ENCODE results near the gene MIER3.
A peak's percentile ranks its signal among the peaks of the same experiment; 100 is the strongest.

Gene MIER3

DNA sequence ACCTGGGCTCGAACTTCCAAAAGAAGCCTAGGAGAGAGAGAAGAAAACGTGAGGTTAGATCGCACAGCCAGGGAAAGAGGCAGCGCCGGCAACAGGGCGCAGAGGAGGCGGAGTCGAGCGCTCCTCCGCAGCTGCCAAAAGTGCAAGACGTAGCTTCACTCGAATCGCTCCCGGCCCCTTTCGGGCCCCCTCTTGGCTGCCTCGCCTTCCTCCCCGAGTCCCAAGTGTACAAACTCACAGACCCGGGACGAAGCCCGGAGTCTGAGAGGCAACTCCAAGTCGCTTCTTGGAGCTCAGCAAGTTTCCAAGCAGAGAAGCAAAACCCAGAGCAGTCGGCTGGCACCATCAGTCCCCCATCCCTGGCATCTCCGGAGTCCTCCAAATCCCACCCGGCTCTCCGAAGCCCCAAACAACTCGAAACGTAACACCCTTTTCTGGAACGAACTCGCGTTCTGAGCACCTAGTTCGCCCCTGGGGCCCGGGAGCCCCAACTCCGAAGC lies 1.2 kb downstream of the MIER3 start:
- Histone ChIP-seq H3K27ac (ENCODE audit: insufficient read depth in 1 of 2, low read depth in 1 of 2, low read length in 2 of 2, poor library complexity in 1 of 2, severe bottlenecking in 2 of 2) (peak overlapping the region in 1 of 2 experiments; percentile 68), H3K9me3 (ENCODE audit: control extremely low read depth in 1 of 5, control insufficient read depth in 4 of 5, insufficient read depth in 2 of 5, low read depth in 1 of 5, low read length in 4 of 5) (no peaks in the 10 kb centered on the region), H3K36me3 (ENCODE audit: control insufficient read depth in 4 of 4, insufficient read depth in 4 of 4, low read length in 3 of 4) (peaks cover 2 to 16% (median 11%) of the 10 kb centered on the region in 4 experiments), H3K4me3 (ENCODE audit: control insufficient read depth in 1 of 7, extremely low read depth in 1 of 7, insufficient read depth in 4 of 7, low read depth in 2 of 7, low read length in 6 of 7) (peak overlapping the region; percentile 66 to 93 (median 86)), H3K27me3 (replicated peaks in 2 of 5; ENCODE audit: control insufficient read depth in 4 of 5, insufficient read depth in 5 of 5, low read length in 4 of 5) (peaks cover 0 to 2% (median 0%) of the 10 kb centered on the region in 5 experiments), H3K4me1 (ENCODE audit: control extremely low read depth in 1 of 4, control insufficient read depth in 4 of 4, insufficient read depth in 4 of 4, low read length in 3 of 4) (peaks cover 4 to 21% (median 13%) of the 10 kb centered on the region in 4 experiments)
- DNase-seq = peak; percentile 45 to 68 (median 57)
- POLR2A ChIA-PET = no interaction called here
- CTCF ChIA-PET = interaction anchor here (0.8 to 2.1 kb wide), 10 partner anchors 11 to 273 kb away, joined by 3 to 14 read pairs (median 3); partner anchors contain the start of gene GPBP1
- 0% methylated on average over 31 of the region's 33 CpGs for WGBS (ENCODE audit: insufficient coverage)

DNA sequence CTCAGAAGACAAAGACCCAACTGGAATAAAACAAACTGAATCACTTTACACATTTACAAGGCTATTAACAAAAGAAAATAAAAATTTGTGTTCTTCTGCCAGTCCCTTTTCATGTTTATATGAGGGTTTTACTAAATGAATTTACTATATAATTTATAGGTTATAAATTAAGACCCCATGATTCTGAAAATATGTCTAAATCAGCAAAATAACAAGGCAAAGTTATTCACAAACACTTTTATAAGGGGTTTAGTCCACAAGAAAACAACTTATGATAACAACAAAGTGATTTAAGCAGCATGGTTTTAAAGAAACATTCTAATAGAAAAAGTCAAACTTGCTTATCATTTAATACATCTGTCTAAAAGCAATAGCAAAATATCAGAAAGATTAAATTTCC lies 4.9 kb downstream of the MIER3 start:
- Histone ChIP-seq H3K4me1 (ENCODE audit: control extremely low read depth in 1 of 4, control insufficient read depth in 4 of 4, insufficient read depth in 4 of 4, low read length in 3 of 4) (peaks cover 2 to 15% (median 8%) of the 10 kb centered on the region in 4 experiments), H3K9me3 (ENCODE audit: control extremely low read depth in 1 of 5, control insufficient read depth in 4 of 5, insufficient read depth in 2 of 5, low read depth in 1 of 5, low read length in 4 of 5) (no peaks in the 10 kb centered on the region), H3K4me3 (ENCODE audit: control insufficient read depth in 1 of 7, extremely low read depth in 1 of 7, insufficient read depth in 4 of 7, low read depth in 2 of 7, low read length in 6 of 7) (no peak overlapping the region), H3K36me3 (ENCODE audit: control insufficient read depth in 4 of 4, insufficient read depth in 4 of 4, low read length in 3 of 4) (peaks cover 5 to 42% (median 23%) of the 10 kb centered on the region in 4 experiments), H3K27me3 (replicated peaks in 2 of 5; ENCODE audit: control insufficient read depth in 4 of 5, insufficient read depth in 5 of 5, low read length in 4 of 5) (no peaks in the 10 kb centered on the region), H3K27ac (ENCODE audit: insufficient read depth in 1 of 2, low read depth in 1 of 2, low read length in 2 of 2, poor library complexity in 1 of 2, severe bottlenecking in 2 of 2) (no peak overlapping the region)
- no peak for DNase-seq
- ChIA-PET POLR2A (interaction anchor here (0.5 kb wide), 1 partner anchor 24 kb away, joined by 3 read pairs; no protein-coding TSS in a partner anchor), CTCF (no interaction called here)

DNA sequence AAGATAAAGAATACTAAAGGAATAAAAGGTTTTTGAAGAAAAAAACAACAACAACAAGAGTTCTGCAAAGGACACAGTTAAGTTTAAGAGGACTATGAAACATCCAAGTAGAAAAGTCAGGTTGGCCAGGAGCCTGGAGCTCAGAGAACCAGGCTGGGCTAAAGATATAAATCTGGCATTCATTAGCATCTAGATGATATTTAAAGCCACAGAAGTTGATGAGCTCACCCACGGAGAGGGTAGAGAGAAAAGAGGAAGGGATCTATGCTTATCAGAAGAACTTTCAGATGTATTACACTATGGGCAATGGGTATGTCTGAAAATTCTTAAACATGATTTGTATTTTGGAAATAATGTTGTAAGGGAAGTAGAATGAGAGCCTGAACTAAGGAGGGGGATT lies 9.9 kb downstream of the MIER3 start:
- 44% methylated on average over 1 of the region's 1 CpG for WGBS (ENCODE audit: insufficient coverage)
- POLR2A ChIA-PET = no interaction called here
- Histone ChIP-seq H3K27me3 (replicated peaks in 2 of 5; ENCODE audit: control insufficient read depth in 4 of 5, insufficient read depth in 5 of 5, low read length in 4 of 5) (no peaks in the 10 kb centered on the region), H3K27ac (ENCODE audit: insufficient read depth in 1 of 2, low read depth in 1 of 2, low read length in 2 of 2, poor library complexity in 1 of 2, severe bottlenecking in 2 of 2) (no peak overlapping the region), H3K36me3 (ENCODE audit: control insufficient read depth in 4 of 4, insufficient read depth in 4 of 4, low read length in 3 of 4) (peaks cover 10 to 79% (median 47%) of the 10 kb centered on the region in 4 experiments), H3K4me1 (ENCODE audit: control extremely low read depth in 1 of 4, control insufficient read depth in 4 of 4, insufficient read depth in 4 of 4, low read length in 3 of 4) (no peaks in the 10 kb centered on the region), H3K9me3 (ENCODE audit: control extremely low read depth in 1 of 5, control insufficient read depth in 4 of 5, insufficient read depth in 2 of 5, low read depth in 1 of 5, low read length in 4 of 5) (no peaks in the 10 kb centered on the region), H3K4me3 (ENCODE audit: control insufficient read depth in 1 of 7, extremely low read depth in 1 of 7, insufficient read depth in 4 of 7, low read depth in 2 of 7, low read length in 6 of 7) (no peak overlapping the region)
- no peak for DNase-seq
- CTCF ChIA-PET = interaction anchor here (0.6 kb wide), 1 partner anchor 25 kb away, joined by 3 read pairs; no protein-coding TSS in a partner anchor

- Histone ChIP-seq H3K9me3 (ENCODE audit: control extremely low read depth in 1 of 5, control insufficient read depth in 4 of 5, insufficient read depth in 2 of 5, low read depth in 1 of 5, low read length in 4 of 5) (no peaks in the 10 kb centered on the region), H3K27ac (ENCODE audit: insufficient read depth in 1 of 2, low read depth in 1 of 2, low read length in 2 of 2, poor library complexity in 1 of 2, severe bottlenecking in 2 of 2) (no peak overlapping the region), H3K36me3 (ENCODE audit: control insufficient read depth in 4 of 4, insufficient read depth in 4 of 4, low read length in 3 of 4) (peaks cover 15 to 83% (median 52%) of the 10 kb centered on the region in 4 experiments), H3K4me3 (ENCODE audit: control insufficient read depth in 1 of 7, extremely low read depth in 1 of 7, insufficient read depth in 4 of 7, low read depth in 2 of 7, low read length in 6 of 7) (no peak overlapping the region), H3K27me3 (replicated peaks in 2 of 5; ENCODE audit: control insufficient read depth in 4 of 5, insufficient read depth in 5 of 5, low read length in 4 of 5) (no peaks in the 10 kb centered on the region), H3K4me1 (ENCODE audit: control extremely low read depth in 1 of 4, control insufficient read depth in 4 of 4, insufficient read depth in 4 of 4, low read length in 3 of 4) (no peaks in the 10 kb centered on the region)
- DNase-seq = no peak
- POLR2A ChIA-PET = no interaction called here
- CTCF ChIA-PET = interaction anchor here (0.8 kb wide), 1 partner anchor 198 kb away, joined by 3 read pairs; no protein-coding TSS in a partner anchor
- 44% methylated on average over 1 of the region's 1 CpG for WGBS (ENCODE audit: insufficient coverage)
These were observed 13.1 kb downstream of the MIER3 start for GRCh38 chr5:56938858-56939257.

DNA sequence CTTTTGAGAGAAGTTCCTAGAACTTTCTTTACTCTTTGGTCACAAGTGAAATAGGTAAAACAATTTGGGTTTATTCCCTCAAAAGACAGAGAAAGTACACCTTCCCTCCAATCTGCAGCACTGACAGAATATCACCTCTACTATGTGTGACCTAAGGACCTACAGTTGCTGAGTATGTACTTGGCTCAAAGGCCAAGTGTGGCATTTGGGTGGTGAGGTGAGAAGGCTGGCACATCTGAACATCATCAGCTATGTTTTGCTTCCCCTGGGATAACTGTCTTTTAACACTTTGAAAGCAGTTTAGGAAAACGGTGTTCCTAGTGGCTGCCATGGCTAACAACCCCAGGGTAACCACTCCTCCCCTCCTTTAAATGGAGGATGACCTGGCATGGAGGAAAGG lies 17.6 kb downstream of the MIER3 start:
- Histone ChIP-seq H3K27me3 (replicated peaks in 2 of 5; ENCODE audit: control insufficient read depth in 4 of 5, insufficient read depth in 5 of 5, low read length in 4 of 5) (no peaks in the 10 kb centered on the region), H3K27ac (ENCODE audit: insufficient read depth in 1 of 2, low read depth in 1 of 2, low read length in 2 of 2, poor library complexity in 1 of 2, severe bottlenecking in 2 of 2) (no peak overlapping the region), H3K4me1 (ENCODE audit: control extremely low read depth in 1 of 4, control insufficient read depth in 4 of 4, insufficient read depth in 4 of 4, low read length in 3 of 4) (no peaks in the 10 kb centered on the region), H3K36me3 (ENCODE audit: control insufficient read depth in 4 of 4, insufficient read depth in 4 of 4, low read length in 3 of 4) (peaks cover 17 to 85% (median 46%) of the 10 kb centered on the region in 4 experiments), H3K4me3 (ENCODE audit: control insufficient read depth in 1 of 7, extremely low read depth in 1 of 7, insufficient read depth in 4 of 7, low read depth in 2 of 7, low read length in 6 of 7) (no peak overlapping the region), H3K9me3 (ENCODE audit: control extremely low read depth in 1 of 5, control insufficient read depth in 4 of 5, insufficient read depth in 2 of 5, low read depth in 1 of 5, low read length in 4 of 5) (no peaks in the 10 kb centered on the region)
- ChIA-PET CTCF (no interaction called here), POLR2A (no interaction called here)
- no CpG with 5 or more reads among the region's 1 CpG for WGBS (ENCODE audit: insufficient coverage)
- DNase-seq = no peak

DNA sequence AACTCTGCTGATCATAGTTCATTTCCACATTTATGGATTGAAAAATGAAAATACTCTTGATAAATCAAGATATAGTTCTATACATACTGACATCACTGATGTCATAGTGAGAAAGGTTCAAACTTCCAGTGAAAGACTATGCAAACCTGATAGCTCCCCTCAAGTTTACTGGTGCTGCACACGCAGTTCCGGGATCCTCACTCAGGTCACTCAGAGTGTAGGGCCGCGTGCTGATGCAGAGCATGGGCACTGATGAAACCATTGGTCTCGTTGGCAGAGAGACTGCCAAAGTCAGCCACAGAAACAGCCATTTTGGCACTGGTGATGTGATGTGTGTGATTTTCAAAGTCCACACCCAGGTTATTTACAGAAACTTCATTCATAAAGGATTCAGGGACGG lies 29.0 kb downstream of the MIER3 start:
- DNase-seq = no peak
- peaks cover 0 to 2% (median 0%) of the 10 kb centered on the region in 4 experiments for H3K4me1 ChIP-seq (ENCODE audit: control extremely low read depth in 1 of 4, control insufficient read depth in 4 of 4, insufficient read depth in 4 of 4, low read length in 3 of 4)
- no peaks in the 10 kb centered on the region for H3K9me3 ChIP-seq (ENCODE audit: control extremely low read depth in 1 of 5, control insufficient read depth in 4 of 5, insufficient read depth in 2 of 5, low read depth in 1 of 5, low read length in 4 of 5)
- no peaks in the 10 kb centered on the region for H3K27me3 ChIP-seq (replicated peaks in 2 of 5; ENCODE audit: control insufficient read depth in 4 of 5, insufficient read depth in 5 of 5, low read length in 4 of 5)
- H3K4me3 ChIP-seq (ENCODE audit: control insufficient read depth in 1 of 7, extremely low read depth in 1 of 7, insufficient read depth in 4 of 7, low read depth in 2 of 7, low read length in 6 of 7) = no peak overlapping the region
- CTCF ChIA-PET = interaction anchor here (1.4 to 2.6 kb wide), 4 partner anchors 12 to 215 kb away, joined by 3 to 6 read pairs (median 4); no protein-coding TSS in a partner anchor
- POLR2A ChIA-PET = no interaction called here
- WGBS (ENCODE audit: insufficient coverage) = 100% methylated on average over 4 of the region's 6 CpGs
- H3K27ac ChIP-seq (ENCODE audit: insufficient read depth in 1 of 2, low read depth in 1 of 2, low read length in 2 of 2, poor library complexity in 1 of 2, severe bottlenecking in 2 of 2) = no peak overlapping the region
- H3K36me3 ChIP-seq (ENCODE audit: control insufficient read depth in 4 of 4, insufficient read depth in 4 of 4, low read length in 3 of 4) = peaks cover 20 to 68% (median 43%) of the 10 kb centered on the region in 4 experiments

DNA sequence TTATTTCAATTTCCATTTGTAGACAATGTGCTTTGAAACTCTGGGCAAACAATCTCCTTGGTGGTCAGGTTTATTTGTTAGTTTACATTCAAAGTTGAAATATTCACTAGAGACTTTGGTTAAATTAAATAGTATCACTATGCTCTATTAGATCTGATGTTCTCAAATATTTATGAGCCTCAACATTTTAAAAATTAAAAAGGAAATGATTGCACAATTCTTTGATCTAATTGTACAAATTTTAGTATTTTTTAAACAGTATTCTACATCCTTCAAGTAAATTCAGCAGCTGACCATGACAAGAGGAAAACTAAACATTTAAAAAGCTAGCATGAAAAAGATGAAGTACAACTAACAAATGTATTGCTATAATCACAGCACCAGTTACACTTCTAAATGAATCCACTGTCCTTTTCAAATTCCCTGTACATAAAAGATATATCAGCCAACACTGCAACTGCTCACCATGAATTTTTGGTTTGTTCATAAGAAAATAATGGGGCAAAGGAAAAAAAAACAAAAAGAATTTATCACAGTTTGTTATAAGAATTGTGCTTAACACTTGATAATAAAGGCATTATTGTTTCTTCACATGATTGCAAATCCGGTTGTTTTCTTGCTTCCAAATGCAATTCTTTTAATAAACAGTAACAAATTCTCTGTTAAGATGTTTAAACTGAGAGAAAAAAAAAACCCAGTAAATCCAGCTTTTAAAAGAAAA lies 31.8 kb downstream of the MIER3 start:
- CTCF ChIA-PET = interaction anchor here (0.6 kb wide), 1 partner anchor 33 kb away, joined by 3 read pairs; no protein-coding TSS in a partner anchor

More for the DNA sequence above, 31.8 kb downstream of the MIER3 start:
- no peak overlapping the region for H3K4me3 ChIP-seq (ENCODE audit: control insufficient read depth in 1 of 7, extremely low read depth in 1 of 7, insufficient read depth in 4 of 7, low read depth in 2 of 7, low read length in 6 of 7)
- POLR2A ChIA-PET = no interaction called here
- WGBS (ENCODE audit: insufficient coverage) = no CpG with 5 or more reads among the region's 1 CpG
- H3K9me3 ChIP-seq (ENCODE audit: control extremely low read depth in 1 of 5, control insufficient read depth in 4 of 5, insufficient read depth in 2 of 5, low read depth in 1 of 5, low read length in 4 of 5) = no peaks in the 10 kb centered on the region
- H3K36me3 ChIP-seq (ENCODE audit: control insufficient read depth in 4 of 4, insufficient read depth in 4 of 4, low read length in 3 of 4) = peaks cover 17 to 40% (median 25%) of the 10 kb centered on the region in 4 experiments
- no peak overlapping the region for H3K27ac ChIP-seq (ENCODE audit: insufficient read depth in 1 of 2, low read depth in 1 of 2, low read length in 2 of 2, poor library complexity in 1 of 2, severe bottlenecking in 2 of 2)
- H3K27me3 ChIP-seq (replicated peaks in 2 of 5; ENCODE audit: control insufficient read depth in 4 of 5, insufficient read depth in 5 of 5, low read length in 4 of 5) = no peaks in the 10 kb centered on the region
- DNase-seq = no peak
- peaks cover 0 to 2% (median 0%) of the 10 kb centered on the region in 4 experiments for H3K4me1 ChIP-seq (ENCODE audit: control extremely low read depth in 1 of 4, control insufficient read depth in 4 of 4, insufficient read depth in 4 of 4, low read length in 3 of 4)

All from common myeloid progenitor, CD34-positive (primary cell).